IPS-NIHi7 (cell line): ENCODE data around the gene UQCRC1.
A peak's percentile ranks its signal among the peaks of the same experiment; 100 is the strongest.

ENCODE experiments used
- DNase-seq: peaks from one replicate; pipeline ENCODE4 v3.0.0; 2012; ENCODE audit warnings: mixed read lengths; ENCODE audit errors: extremely low spot score

UQCRC1 gene

GRCh38 chr3:48609088-48610005, at the start of gene UQCRC1:
UQCRC1 (minus strand) TSS chr3:48609646; CDS start chr3:48609620, 26 bp downstream.
- peak; percentile 98 for DNase-seq

- DNase-seq, result no peak
Observed at GRCh38 chr3:48656841-48657281, 47.4 kb upstream of the UQCRC1 start.

- peak; percentile 98 for DNase-seq
Observed at GRCh38 chr3:48656061-48656840, 46.8 kb upstream of the UQCRC1 start.

- no peak for DNase-seq
Observed at GRCh38 chr3:48655606-48656005, 46.2 kb upstream of the UQCRC1 start.

- DNase-seq, result no peak
Observed at GRCh38 chr3:48655063-48655462, 45.6 kb upstream of the UQCRC1 start.

- no peak for DNase-seq
Observed at GRCh38 chr3:48652923-48653715, 43.7 kb upstream of the UQCRC1 start.

GRCh38 chr3:48651771-48652170, 42.3 kb upstream of the UQCRC1 start:
- no peak for DNase-seq

- no peak for DNase-seq
Observed at GRCh38 chr3:48650723-48651122, 41.3 kb upstream of the UQCRC1 start.

GRCh38 chr3:48648188-48648850, 38.9 kb upstream of the UQCRC1 start:
- DNase-seq, result no peak

- no peak for DNase-seq
Observed at GRCh38 chr3:48647714-48648113, 38.3 kb upstream of the UQCRC1 start.

- no peak for DNase-seq
Observed at GRCh38 chr3:48644898-48645760, 35.7 kb upstream of the UQCRC1 start.

- DNase-seq, result no peak
Observed at GRCh38 chr3:48642605-48643004, 33.2 kb upstream of the UQCRC1 start.

GRCh38 chr3:48641396-48641795, 31.9 kb upstream of the UQCRC1 start:
- DNase-seq, result no peak

- DNase-seq, result no peak
Observed at GRCh38 chr3:48639944-48640606, 30.6 kb upstream of the UQCRC1 start.

- DNase-seq, result no peak
Observed at GRCh38 chr3:48637305-48637704, 27.9 kb upstream of the UQCRC1 start.

- DNase-seq, result peak; percentile 21
Observed at GRCh38 chr3:48636149-48636655, 26.8 kb upstream of the UQCRC1 start.

GRCh38 chr3:48635222-48636021, 26.0 kb upstream of the UQCRC1 start, which contains the start of gene SLC26A6:
SLC26A6 (minus strand) TSS chr3:48635461; CDS start chr3:48635393, 68 bp downstream.
- peak; percentile 100 for DNase-seq

GRCh38 chr3:48634661-48635221, 25.3 kb upstream of the UQCRC1 start:
- DNase-seq, result peak; percentile 89
